HepG2 (cell line): ENCODE data around the gene TBC1D21.

Experiments used
- ARNT ChIP-seq: fragments of 450-650 bp; IDR thresholded peaks from 2 replicates; pipeline ENCODE4 v1.6.1; 2017
- CHD4 ChIP-seq: fragments of 200-600 bp; sonication (generic); IDR thresholded peaks from 2 replicates; pipeline ENCODE4 v1.7.0; 2017; ENCODE audit warnings: mild to moderate bottlenecking, low read length, borderline replicate concordance
- KLF13 ChIP-seq: sonication (generic); formaldehyde crosslinking; IDR thresholded peaks from 2 replicates; pipeline ENCODE4 v1.4.0; 2020; ENCODE audit warnings: mild to moderate bottlenecking, missing genetic modification reagents
- MYC ChIP-seq: sonication (generic); formaldehyde crosslinking; IDR thresholded peaks from 2 replicates; pipeline ENCODE4 v1.9.0; 2021; ENCODE audit warnings: missing genetic modification reagents, borderline replicate concordance
- POLR2A ChIP-seq, 2 experiments: IDR thresholded peaks; 2 replicates each; pipeline ENCODE4 v1.6.1; 2011; ENCODE audit warnings: low read depth in 2 of 2, low read length in 2 of 2, mild to moderate bottlenecking in 1 of 2, moderate library complexity in 1 of 2; ENCODE audit not compliant: insufficient read depth in 1 of 2
- SNAI1 ChIP-seq: sonication (generic); formaldehyde crosslinking; IDR thresholded peaks from 2 replicates; pipeline ENCODE4 v1.5.0; 2020; ENCODE audit warnings: mild to moderate bottlenecking, missing genetic modification reagents, borderline replicate concordance
- SP1 ChIP-seq, 2 experiments: fragments of 450-650 bp in 1 of 2; sonication (generic) in 1 of 2; formaldehyde crosslinking in 1 of 2; IDR thresholded peaks; 2 replicates each; pipeline versions ENCODE4 v1.4.0 to v1.6.1; 2016 to 2020; ENCODE audit warnings: missing genetic modification reagents in 1 of 2
- ZKSCAN1 ChIP-seq: fragments of 150-350 bp; IDR thresholded peaks from 2 replicates; pipeline ENCODE4 v1.6.1; 2014; ENCODE audit warnings: low read length
- ZNF780A ChIP-seq: sonication (generic); formaldehyde crosslinking; IDR thresholded peaks from 2 replicates; pipeline ENCODE4 v1.8.0; 2022; ENCODE audit warnings: mild to moderate bottlenecking, missing genetic modification reagents, moderate library complexity
- TF ChIP-seq, protein P1 (sequence below): sonication (generic); formaldehyde crosslinking; IDR thresholded peaks from 2 replicates; pipeline ENCODE4 v1.5.0; 2020; ENCODE audit warnings: mild to moderate bottlenecking, missing genetic modification reagents, moderate library complexity
- TF ChIP-seq, protein P2 (sequence below): sonication (generic); formaldehyde crosslinking; IDR thresholded peaks from 2 replicates; pipeline ENCODE4 v1.5.1; 2020; ENCODE audit warnings: missing genetic modification reagents, mild to moderate bottlenecking, borderline replicate concordance
- TF ChIP-seq, protein P3 (sequence below): sonication (generic); formaldehyde crosslinking; IDR thresholded peaks from 2 replicates; pipeline ENCODE4 v1.4.0; 2020; ENCODE audit warnings: missing genetic modification reagents

DNA sequence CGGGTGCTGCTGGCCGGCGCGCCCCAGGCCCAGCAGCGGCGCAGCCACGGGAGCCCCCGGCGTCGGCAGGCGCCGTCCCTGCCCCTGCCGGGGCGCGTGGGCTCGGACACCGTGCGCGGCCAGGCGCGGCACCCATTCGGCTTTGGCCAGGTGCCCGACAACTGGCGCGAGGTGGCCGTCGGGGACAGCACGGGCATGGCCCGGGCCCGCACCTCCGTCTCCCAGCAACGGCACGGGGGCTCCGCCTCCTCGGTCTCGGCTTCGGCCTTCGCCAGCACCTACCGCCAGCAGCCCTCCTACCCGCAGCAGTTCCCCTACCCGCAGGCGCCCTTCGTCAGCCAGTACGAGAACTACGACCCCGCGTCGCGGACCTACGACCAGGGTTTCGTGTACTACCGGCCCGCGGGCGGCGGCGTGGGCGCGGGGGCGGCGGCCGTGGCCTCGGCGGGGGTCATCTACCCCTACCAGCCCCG is 53.7 kb downstream of the TBC1D21 start:
- TF ChIP-seq CHD4 (no peak), SNAI1 (no peak), ZKSCAN1 (no peak), POLR2A (IDR thresholded peaks at IDR 0.05; ENCODE audit: insufficient read depth in 1 of 2, low read depth in 2 of 2, low read length in 2 of 2) (no peak), SP1 (IDR thresholded peaks at IDR 0.05) (no peak), SP1 (CRISPR knock-in tag; IDR thresholded peaks at IDR 0.05) (no peak), ZNF780A (CRISPR knock-in tag) (no peak), MYC (CRISPR knock-in tag) (no peak), KLF13 (CRISPR knock-in tag) (no peak), ARNT (no peak)
- TF ChIP-seq, protein P1, sequence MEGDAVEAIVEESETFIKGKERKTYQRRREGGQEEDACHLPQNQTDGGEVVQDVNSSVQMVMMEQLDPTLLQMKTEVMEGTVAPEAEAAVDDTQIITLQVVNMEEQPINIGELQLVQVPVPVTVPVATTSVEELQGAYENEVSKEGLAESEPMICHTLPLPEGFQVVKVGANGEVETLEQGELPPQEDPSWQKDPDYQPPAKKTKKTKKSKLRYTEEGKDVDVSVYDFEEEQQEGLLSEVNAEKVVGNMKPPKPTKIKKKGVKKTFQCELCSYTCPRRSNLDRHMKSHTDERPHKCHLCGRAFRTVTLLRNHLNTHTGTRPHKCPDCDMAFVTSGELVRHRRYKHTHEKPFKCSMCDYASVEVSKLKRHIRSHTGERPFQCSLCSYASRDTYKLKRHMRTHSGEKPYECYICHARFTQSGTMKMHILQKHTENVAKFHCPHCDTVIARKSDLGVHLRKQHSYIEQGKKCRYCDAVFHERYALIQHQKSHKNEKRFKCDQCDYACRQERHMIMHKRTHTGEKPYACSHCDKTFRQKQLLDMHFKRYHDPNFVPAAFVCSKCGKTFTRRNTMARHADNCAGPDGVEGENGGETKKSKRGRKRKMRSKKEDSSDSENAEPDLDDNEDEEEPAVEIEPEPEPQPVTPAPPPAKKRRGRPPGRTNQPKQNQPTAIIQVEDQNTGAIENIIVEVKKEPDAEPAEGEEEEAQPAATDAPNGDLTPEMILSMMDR (CRISPR knock-in tag): no peak
- TF ChIP-seq, protein P2, sequence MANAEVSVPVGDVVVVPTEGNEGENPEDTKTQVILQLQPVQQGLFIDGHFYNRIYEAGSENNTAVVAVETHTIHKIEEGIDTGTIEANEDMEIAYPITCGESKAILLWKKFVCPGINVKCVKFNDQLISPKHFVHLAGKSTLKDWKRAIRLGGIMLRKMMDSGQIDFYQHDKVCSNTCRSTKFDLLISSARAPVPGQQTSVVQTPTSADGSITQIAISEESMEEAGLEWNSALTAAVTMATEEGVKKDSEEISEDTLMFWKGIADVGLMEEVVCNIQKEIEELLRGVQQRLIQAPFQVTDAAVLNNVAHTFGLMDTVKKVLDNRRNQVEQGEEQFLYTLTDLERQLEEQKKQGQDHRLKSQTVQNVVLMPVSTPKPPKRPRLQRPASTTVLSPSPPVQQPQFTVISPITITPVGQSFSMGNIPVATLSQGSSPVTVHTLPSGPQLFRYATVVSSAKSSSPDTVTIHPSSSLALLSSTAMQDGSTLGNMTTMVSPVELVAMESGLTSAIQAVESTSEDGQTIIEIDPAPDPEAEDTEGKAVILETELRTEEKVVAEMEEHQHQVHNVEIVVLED (CRISPR knock-in tag): no peak
- TF ChIP-seq, protein P3, sequence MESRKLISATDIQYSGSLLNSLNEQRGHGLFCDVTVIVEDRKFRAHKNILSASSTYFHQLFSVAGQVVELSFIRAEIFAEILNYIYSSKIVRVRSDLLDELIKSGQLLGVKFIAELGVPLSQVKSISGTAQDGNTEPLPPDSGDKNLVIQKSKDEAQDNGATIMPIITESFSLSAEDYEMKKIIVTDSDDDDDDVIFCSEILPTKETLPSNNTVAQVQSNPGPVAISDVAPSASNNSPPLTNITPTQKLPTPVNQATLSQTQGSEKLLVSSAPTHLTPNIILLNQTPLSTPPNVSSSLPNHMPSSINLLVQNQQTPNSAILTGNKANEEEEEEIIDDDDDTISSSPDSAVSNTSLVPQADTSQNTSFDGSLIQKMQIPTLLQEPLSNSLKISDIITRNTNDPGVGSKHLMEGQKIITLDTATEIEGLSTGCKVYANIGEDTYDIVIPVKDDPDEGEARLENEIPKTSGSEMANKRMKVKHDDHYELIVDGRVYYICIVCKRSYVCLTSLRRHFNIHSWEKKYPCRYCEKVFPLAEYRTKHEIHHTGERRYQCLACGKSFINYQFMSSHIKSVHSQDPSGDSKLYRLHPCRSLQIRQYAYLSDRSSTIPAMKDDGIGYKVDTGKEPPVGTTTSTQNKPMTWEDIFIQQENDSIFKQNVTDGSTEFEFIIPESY (CRISPR knock-in tag): no peak
